Body of pancreas (tissue), 4 donors: ENCODE measurements around the gene GPR61.

Experiments used
- POLR2A ChIP-seq, 3 donors: fragments of 450-650 bp; IDR thresholded peaks; one replicate each; pipeline ENCODE4 v1.6.1; 2016; ENCODE audit warnings: antibody characterized with exemption in 3 of 3, mild to moderate bottlenecking in 2 of 3
- TF ChIP-seq, protein P1 (sequence below), 7 experiments: fragments of 450-650 bp in 4 of 7; fragments of 200-600 bp in 3 of 7; sonication (generic) in 3 of 7; IDR thresholded peaks; one replicate each; pipeline ENCODE4 v1.5.1; 2016 to 2019; ENCODE audit warnings: antibody characterized with exemption in 7 of 7

DNA sequence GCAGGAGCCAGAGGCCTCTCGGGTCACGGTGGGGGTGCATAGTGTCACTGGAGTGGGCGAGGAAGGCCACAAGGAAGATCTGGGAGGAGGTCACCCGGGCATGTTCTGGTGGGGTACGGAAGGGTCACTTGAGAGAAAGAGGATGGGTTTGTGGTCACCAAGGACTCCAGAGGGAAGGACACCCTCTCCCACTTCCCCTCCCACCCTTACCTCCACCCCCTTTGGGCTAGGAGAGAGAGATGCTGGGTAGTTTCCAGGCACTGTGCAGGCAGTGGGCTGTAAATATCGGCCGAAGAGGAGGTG lies 30.8 kb upstream of the GPR61 start:
- TF ChIP-seq POLR2A (IDR thresholded peaks at IDR 0.05), result no peak
- TF ChIP-seq, protein P1, sequence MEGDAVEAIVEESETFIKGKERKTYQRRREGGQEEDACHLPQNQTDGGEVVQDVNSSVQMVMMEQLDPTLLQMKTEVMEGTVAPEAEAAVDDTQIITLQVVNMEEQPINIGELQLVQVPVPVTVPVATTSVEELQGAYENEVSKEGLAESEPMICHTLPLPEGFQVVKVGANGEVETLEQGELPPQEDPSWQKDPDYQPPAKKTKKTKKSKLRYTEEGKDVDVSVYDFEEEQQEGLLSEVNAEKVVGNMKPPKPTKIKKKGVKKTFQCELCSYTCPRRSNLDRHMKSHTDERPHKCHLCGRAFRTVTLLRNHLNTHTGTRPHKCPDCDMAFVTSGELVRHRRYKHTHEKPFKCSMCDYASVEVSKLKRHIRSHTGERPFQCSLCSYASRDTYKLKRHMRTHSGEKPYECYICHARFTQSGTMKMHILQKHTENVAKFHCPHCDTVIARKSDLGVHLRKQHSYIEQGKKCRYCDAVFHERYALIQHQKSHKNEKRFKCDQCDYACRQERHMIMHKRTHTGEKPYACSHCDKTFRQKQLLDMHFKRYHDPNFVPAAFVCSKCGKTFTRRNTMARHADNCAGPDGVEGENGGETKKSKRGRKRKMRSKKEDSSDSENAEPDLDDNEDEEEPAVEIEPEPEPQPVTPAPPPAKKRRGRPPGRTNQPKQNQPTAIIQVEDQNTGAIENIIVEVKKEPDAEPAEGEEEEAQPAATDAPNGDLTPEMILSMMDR (IDR thresholded peaks at IDR 0.05), result no peak
